Endothelial cell (in vitro differentiated cells): ENCODE results near the gene RPS6KA6. TPM values are rescaled to one million over a fixed set of nuclear protein-coding genes. Genes with fewer than 3 reads are reported as not detected.

Source experiments
- DNase-seq: peaks from one replicate; pipeline ENCODE4 v3.0.0; 2021; ENCODE audit warnings: low spot score
- H3K27ac Mint-ChIP-seq: one replicate; pipeline ENCODE4 v1.8.0; 2021; ENCODE audit warnings: mixed read lengths, inconsistent platforms; ENCODE audit not compliant: unreplicated experiment
- H3K27me3 Mint-ChIP-seq: one replicate; pipeline ENCODE4 v1.8.0; 2021; ENCODE audit warnings: mild to moderate bottlenecking, moderate library complexity, mixed read lengths, inconsistent platforms; ENCODE audit not compliant: unreplicated experiment
- H3K36me3 Mint-ChIP-seq: one replicate; pipeline ENCODE4 v1.8.0; 2021; ENCODE audit warnings: mild to moderate bottlenecking, low read depth, mixed read lengths, inconsistent platforms; ENCODE audit not compliant: unreplicated experiment
- H3K4me1 Mint-ChIP-seq: one replicate; pipeline ENCODE4 v1.8.0; 2021; ENCODE audit warnings: mild to moderate bottlenecking, mixed read lengths, inconsistent platforms; ENCODE audit not compliant: unreplicated experiment
- H3K4me3 Mint-ChIP-seq: one replicate; pipeline ENCODE4 v1.8.0; 2021; ENCODE audit warnings: mild to moderate bottlenecking, mixed read lengths, inconsistent platforms; ENCODE audit not compliant: unreplicated experiment
- H3K9me3 Mint-ChIP-seq: one replicate; pipeline ENCODE4 v1.8.0; 2021; ENCODE audit warnings: mixed read lengths, inconsistent platforms; ENCODE audit not compliant: unreplicated experiment
- CTCF ChIP-seq: fragments of 200-600 bp; sonication (generic); IDR thresholded peaks from one replicate; pipeline ENCODE4 v1.5.0; 2021; ENCODE audit warnings: antibody characterized with exemption; ENCODE audit not compliant: unreplicated experiment
- total RNA-seq: library from RNA; stranded (reverse); fragmentation: NEBNext Ultra II Directional; extraction: Animal tissue kit (Norgen Biotek cat#: 25700); gene quantifications from one replicate; pipeline ENCODE4 v1.2.1, GENCODE V29; 2021; ENCODE audit not compliant: unreplicated experiment

RPS6KA6 gene
- total RNA-seq, 1 donor from 2014 or later: 7.4 TPM

- Mint-ChIP-seq H3K27ac (no peak overlapping the region), H3K36me3 (no peaks in the 10 kb centered on the region)
- TF ChIP-seq CTCF: no peak
Observed at GRCh38 chrX:84168574-84168973, 19.4 kb downstream of the RPS6KA6 start.

DNA sequence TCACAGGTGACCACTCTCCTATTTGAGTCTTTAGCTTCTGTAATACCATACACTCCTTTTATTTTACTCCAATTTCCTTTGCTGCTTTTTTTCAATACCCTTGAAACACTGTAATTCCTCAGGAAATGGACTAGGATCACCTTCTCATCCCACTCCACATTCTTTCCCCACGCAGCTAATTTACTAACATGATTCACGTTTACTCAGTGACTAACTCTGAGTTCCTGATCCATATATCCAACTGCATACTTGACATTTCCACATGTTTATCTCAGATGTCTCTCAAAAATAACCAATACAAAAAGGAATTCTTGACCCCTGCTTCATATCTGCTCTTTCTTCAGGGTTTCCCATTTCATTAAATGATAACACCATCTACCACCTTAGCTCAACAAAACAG is 19.9 kb downstream of the RPS6KA6 start:
- peaks cover 5% of the 10 kb centered on the region for H3K4me1 Mint-ChIP-seq
- H3K27me3 Mint-ChIP-seq: no peaks in the 10 kb centered on the region
- TF ChIP-seq CTCF: no peak
- H3K4me3 Mint-ChIP-seq: no peak overlapping the region
- no peaks in the 10 kb centered on the region for H3K36me3 Mint-ChIP-seq
- peak overlapping the region; percentile 48 for H3K27ac Mint-ChIP-seq
- DNase-seq: no peak
- no peaks in the 10 kb centered on the region for H3K9me3 Mint-ChIP-seq

More at GRCh38 chrX:84168574-84168973, 19.4 kb downstream of the RPS6KA6 start:
- Mint-ChIP-seq H3K9me3 (no peaks in the 10 kb centered on the region), H3K4me3 (no peak overlapping the region), H3K4me1 (peaks cover 5% of the 10 kb centered on the region), H3K27me3 (no peaks in the 10 kb centered on the region)
- DNase-seq: no peak

- H3K4me3 Mint-ChIP-seq: no peak overlapping the region
- H3K27me3 Mint-ChIP-seq: no peaks in the 10 kb centered on the region
- TF ChIP-seq CTCF: no peak
Observed at GRCh38 chrX:84165711-84166110, 22.3 kb downstream of the RPS6KA6 start.

GRCh38 chrX:84162401-84162800 is 25.6 kb downstream of the RPS6KA6 start:
- Mint-ChIP-seq H3K27me3 (no peaks in the 10 kb centered on the region), H3K36me3 (no peaks in the 10 kb centered on the region), H3K9me3 (no peaks in the 10 kb centered on the region), H3K4me3 (no peak overlapping the region), H3K27ac (no peak overlapping the region), H3K4me1 (no peaks in the 10 kb centered on the region)
- DNase-seq: no peak
- TF ChIP-seq CTCF: no peak

More at GRCh38 chrX:84165711-84166110, 22.3 kb downstream of the RPS6KA6 start:
- no peak for DNase-seq
- Mint-ChIP-seq H3K9me3 (no peaks in the 10 kb centered on the region), H3K4me1 (peaks cover 5% of the 10 kb centered on the region), H3K36me3 (no peaks in the 10 kb centered on the region), H3K27ac (no peak overlapping the region)

DNA sequence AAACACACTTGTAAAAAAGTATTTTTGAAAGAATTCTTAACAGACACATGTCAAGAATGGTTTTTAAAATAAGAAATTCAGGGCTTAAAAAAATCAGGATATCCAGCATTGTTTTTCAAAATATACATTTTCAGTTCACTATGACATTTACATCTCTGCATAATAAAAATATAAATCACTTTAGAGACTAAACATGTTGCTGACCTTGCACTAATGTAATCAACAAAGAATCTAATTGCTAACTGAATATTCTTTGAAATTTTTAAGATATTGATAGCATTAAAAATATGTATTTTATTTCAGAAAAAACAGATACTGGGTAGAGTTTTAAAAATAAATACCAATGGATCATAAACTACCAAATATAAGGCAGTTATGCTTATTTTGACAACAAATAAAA is 26.4 kb downstream of the RPS6KA6 start:
- no peaks in the 10 kb centered on the region for H3K36me3 Mint-ChIP-seq
- DNase-seq: no peak
- no peak overlapping the region for H3K4me3 Mint-ChIP-seq
- H3K9me3 Mint-ChIP-seq: no peaks in the 10 kb centered on the region
- no peak overlapping the region for H3K27ac Mint-ChIP-seq
- no peak for TF ChIP-seq CTCF
- H3K4me1 Mint-ChIP-seq: no peaks in the 10 kb centered on the region
- H3K27me3 Mint-ChIP-seq: no peaks in the 10 kb centered on the region
